Activated CD8-positive, alpha-beta memory T cell treated with anti-CD3 and anti-CD28 coated beads, Interleukin-2, amount 10 ng/mL, durations not matched to agents 7 days and 5 days (primary cell): Measurements from ENCODE around the gene BSND. TPM values are rescaled to one million over a fixed set of nuclear protein-coding genes. Genes with fewer than 3 reads are reported as not detected.

Source experiments
- ATAC-seq: fragments of 150-1000 bp; cut with Tn5 transposase; one replicate; pipeline ENCODE4 v1.10.0; 2021; ENCODE audit warnings: moderate library complexity
- CTCF ChIA-PET: fragments of 350-600 bp; sonication (Branson Sonifier 250); formaldehyde crosslinking; loops from one replicate; lab custom pipeline; 2021; ENCODE audit warnings: antibody characterized with exemption; lab: Charles Lee
- DNase-seq: peaks from one replicate; pipeline ENCODE4 v3.0.0-alpha.2; 2020
- H3K27ac Mint-ChIP-seq: one replicate; pipeline ENCODE4 v1.8.0; 2021; ENCODE audit warnings: mild to moderate bottlenecking, mixed read lengths
- H3K27me3 Mint-ChIP-seq: one replicate; pipeline ENCODE4 v1.8.0; 2021; ENCODE audit warnings: mixed read lengths
- H3K36me3 Mint-ChIP-seq: one replicate; pipeline ENCODE4 v1.8.0; 2021; ENCODE audit warnings: mild to moderate bottlenecking, mixed read lengths
- H3K4me1 Mint-ChIP-seq: one replicate; pipeline ENCODE4 v1.8.0; 2021; ENCODE audit warnings: mixed read lengths
- H3K4me3 Mint-ChIP-seq: one replicate; pipeline ENCODE4 v1.8.0; 2021; ENCODE audit warnings: mild to moderate bottlenecking, moderate library complexity, mixed read lengths
- H3K9me3 Mint-ChIP-seq: one replicate; pipeline ENCODE4 v1.8.0; 2022; ENCODE audit warnings: low read depth, mixed read lengths
- total RNA-seq, 2 experiments: library from RNA; stranded (reverse); gene quantifications; one replicate each; pipeline ENCODE4 v1.2.3, GENCODE V29; 2021

The BSND gene
- total RNA-seq, 2 experiments from 2014 or later, result 0.07 to 0.12 TPM

DNA sequence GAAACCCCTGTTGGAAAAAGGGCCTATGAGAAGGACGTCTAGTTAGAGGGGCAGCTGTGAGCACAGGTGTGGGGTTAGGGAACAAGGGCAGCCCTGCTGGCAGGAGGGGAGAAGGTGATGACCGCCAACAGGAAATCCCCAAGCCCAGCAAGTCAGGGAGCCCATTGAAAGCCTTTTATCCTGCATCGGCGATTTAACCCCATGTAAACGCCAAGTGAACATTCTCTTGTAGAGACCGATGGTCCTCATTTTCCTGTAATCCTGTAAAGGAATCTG is 1.1 kb upstream of the BSND start:
- CTCF ChIA-PET, result interaction anchor here (1.4 to 10.5 kb wide), 4 partner anchors 22 to 196 kb away, joined by 5 to 341 read pairs (median 14); partner anchors contain the start of gene TTC22
- H3K27me3 Mint-ChIP-seq, result peaks cover 38% of the 10 kb centered on the region
- no peaks in the 10 kb centered on the region for H3K36me3 Mint-ChIP-seq
- no peak for ATAC-seq
- no peaks in the 10 kb centered on the region for H3K9me3 Mint-ChIP-seq
- no peak overlapping the region for H3K27ac Mint-ChIP-seq
- DNase-seq, result no peak
- H3K4me1 Mint-ChIP-seq, result peaks cover 38% of the 10 kb centered on the region
- no peak overlapping the region for H3K4me3 Mint-ChIP-seq

- DNase-seq (no peak), ATAC-seq (no peak)
- Mint-ChIP-seq H3K27ac (no peak overlapping the region), H3K9me3 (no peaks in the 10 kb centered on the region), H3K27me3 (peaks cover 38% of the 10 kb centered on the region), H3K4me1 (peaks cover 35% of the 10 kb centered on the region), H3K4me3 (no peak overlapping the region), H3K36me3 (no peaks in the 10 kb centered on the region)
- CTCF ChIA-PET, result interaction anchor here (3.5 to 10.5 kb wide), 2 partner anchors 24 to 50 kb away, joined by 22 to 341 read pairs; no protein-coding TSS in a partner anchor
Measured at GRCh38 chr1:54998100-54998499, 633 bp upstream of the BSND start.

DNA sequence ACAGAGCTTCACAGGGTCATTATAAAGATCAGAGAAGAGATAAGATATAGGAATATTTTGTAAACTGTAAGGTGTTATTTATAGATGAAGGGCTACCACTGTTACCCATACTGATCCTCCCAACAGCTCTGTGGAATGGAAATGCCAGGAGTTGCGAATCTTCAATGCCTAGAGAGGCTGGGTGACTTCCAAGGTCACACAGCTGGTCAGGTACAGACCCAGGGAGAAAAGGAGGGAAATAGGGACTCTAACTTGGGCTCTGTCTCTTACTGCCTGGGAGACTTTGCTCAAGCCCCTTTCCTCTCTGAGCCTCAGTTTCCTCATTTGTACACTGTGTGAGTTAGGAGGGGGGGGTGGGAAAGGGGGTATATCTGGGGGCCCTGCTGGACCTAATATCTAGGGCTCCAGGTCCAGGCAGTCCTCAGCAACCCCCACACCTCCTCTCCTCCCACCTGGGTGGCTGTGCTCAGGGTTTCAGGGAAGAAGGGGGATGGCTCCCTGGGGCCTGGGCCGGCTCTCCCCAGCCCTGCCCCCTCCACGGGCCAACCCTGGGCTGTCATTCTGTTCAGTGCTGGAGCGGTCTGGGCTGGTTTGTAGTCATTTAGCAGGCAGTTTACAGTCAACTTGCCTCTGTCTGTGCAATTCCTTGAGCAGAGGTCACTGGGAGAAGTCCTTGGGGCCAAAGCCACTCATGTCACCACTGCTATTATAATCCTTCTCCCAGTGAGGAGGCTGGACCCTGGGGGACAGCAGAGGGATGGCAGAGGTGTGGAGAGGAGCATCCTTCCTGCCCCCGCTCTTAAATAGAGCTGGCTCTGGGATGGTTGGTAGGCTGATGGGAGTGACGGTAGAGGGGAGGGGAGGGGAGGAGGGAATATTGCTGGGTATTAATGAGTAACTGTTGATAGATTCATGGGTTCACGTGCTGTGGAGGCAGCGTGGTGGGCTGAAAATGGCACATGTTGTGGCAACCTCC is 1.7 kb downstream of the BSND start:
- H3K4me3 Mint-ChIP-seq, result no peak overlapping the region
- H3K9me3 Mint-ChIP-seq, result no peaks in the 10 kb centered on the region
- H3K36me3 Mint-ChIP-seq, result no peaks in the 10 kb centered on the region
- peaks cover 20% of the 10 kb centered on the region for H3K4me1 Mint-ChIP-seq
- H3K27ac Mint-ChIP-seq, result no peak overlapping the region
- H3K27me3 Mint-ChIP-seq, result peaks cover 36% of the 10 kb centered on the region
- CTCF ChIA-PET, result interaction anchor here (1.4 to 10.5 kb wide), 3 partner anchors 13 to 52 kb away, joined by 3 to 341 read pairs (median 5); no protein-coding TSS in a partner anchor
- ATAC-seq, result no peak
- no peak for DNase-seq

- Mint-ChIP-seq H3K36me3 (no peaks in the 10 kb centered on the region), H3K27me3 (peaks cover 27% of the 10 kb centered on the region), H3K27ac (no peak overlapping the region), H3K9me3 (no peaks in the 10 kb centered on the region), H3K4me3 (no peak overlapping the region), H3K4me1 (peaks cover 11% of the 10 kb centered on the region)
- CTCF ChIA-PET, result interaction anchor here (1.4 to 10.5 kb wide), 3 partner anchors 12 to 53 kb away, joined by 3 to 341 read pairs (median 5); no protein-coding TSS in a partner anchor
- DNase-seq (no peak), ATAC-seq (no peak)
Measured at GRCh38 chr1:55001311-55001710, 2.6 kb downstream of the BSND start.

GRCh38 chr1:55002686-55003085 is 4.0 kb downstream of the BSND start:
- no peaks in the 10 kb centered on the region for H3K36me3 Mint-ChIP-seq
- DNase-seq, result no peak
- CTCF ChIA-PET, result interaction anchor here (1.1 to 10.5 kb wide), 3 partner anchors 18 to 54 kb away, joined by 3 to 341 read pairs (median 5); no protein-coding TSS in a partner anchor
- peaks cover 15% of the 10 kb centered on the region for H3K27me3 Mint-ChIP-seq
- no peak overlapping the region for H3K4me3 Mint-ChIP-seq
- no peaks in the 10 kb centered on the region for H3K9me3 Mint-ChIP-seq
- H3K27ac Mint-ChIP-seq, result no peak overlapping the region
- no peaks in the 10 kb centered on the region for H3K4me1 Mint-ChIP-seq
- ATAC-seq, result no peak

GRCh38 chr1:55005351-55006140 is 6.8 kb downstream of the BSND start:
- Mint-ChIP-seq H3K4me1 (no peaks in the 10 kb centered on the region), H3K27me3 (no peaks in the 10 kb centered on the region), H3K36me3 (no peaks in the 10 kb centered on the region), H3K27ac (no peak overlapping the region), H3K9me3 (no peaks in the 10 kb centered on the region), H3K4me3 (no peak overlapping the region)
- CTCF ChIA-PET, result interaction anchor here (0.6 to 2.0 kb wide), 2 partner anchors 9 to 60 kb away, joined by 3 to 7 read pairs; no protein-coding TSS in a partner anchor
- peak; percentile 53 for ATAC-seq
- no peak for DNase-seq

- no peaks in the 10 kb centered on the region for H3K27me3 Mint-ChIP-seq
- H3K4me3 Mint-ChIP-seq, result no peak overlapping the region
- no peak for ATAC-seq
- CTCF ChIA-PET, result interaction anchor here (0.9 to 2.0 kb wide), 3 partner anchors 10 to 62 kb away, joined by 3 to 7 read pairs (median 5); no protein-coding TSS in a partner anchor
- H3K4me1 Mint-ChIP-seq, result peaks cover 5% of the 10 kb centered on the region
- H3K27ac Mint-ChIP-seq, result no peak overlapping the region
- H3K9me3 Mint-ChIP-seq, result no peaks in the 10 kb centered on the region
- H3K36me3 Mint-ChIP-seq, result no peaks in the 10 kb centered on the region
- DNase-seq, result no peak
Measured at GRCh38 chr1:55006931-55007330, 8.2 kb downstream of the BSND start.

DNA sequence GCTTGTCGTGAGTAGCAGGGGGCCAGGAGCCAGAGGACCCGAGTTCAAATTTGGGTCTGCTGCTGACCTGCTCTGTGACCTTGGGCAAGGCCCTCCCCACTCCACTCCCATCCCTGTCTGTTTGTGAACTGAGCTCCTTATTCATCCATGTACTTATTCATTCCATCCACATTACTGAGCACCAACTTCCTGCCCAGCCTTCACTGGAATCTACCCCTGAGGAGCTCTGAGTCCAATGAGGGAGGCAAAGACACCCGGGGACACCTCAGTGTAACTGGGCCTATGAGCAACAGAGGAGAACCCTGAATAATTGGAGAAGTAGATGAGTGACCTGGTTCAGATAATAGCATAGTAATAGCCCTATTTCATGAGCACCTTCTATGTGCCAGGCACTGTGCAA is 8.9 kb downstream of the BSND start:
- H3K9me3 Mint-ChIP-seq, result no peaks in the 10 kb centered on the region
- H3K4me1 Mint-ChIP-seq, result peaks cover 5% of the 10 kb centered on the region
- H3K27ac Mint-ChIP-seq, result no peak overlapping the region
- no peak for DNase-seq
- no peaks in the 10 kb centered on the region for H3K36me3 Mint-ChIP-seq
- H3K4me3 Mint-ChIP-seq, result no peak overlapping the region
- no peak for ATAC-seq
- H3K27me3 Mint-ChIP-seq, result peaks cover 3% of the 10 kb centered on the region
- CTCF ChIA-PET, result interaction anchor here (0.9 to 1.9 kb wide), 3 partner anchors 15 to 63 kb away, joined by 3 to 6 read pairs (median 5); no protein-coding TSS in a partner anchor

- CTCF ChIA-PET, result interaction anchor here (0.9 to 1.3 kb wide), 3 partner anchors 14 to 65 kb away, joined by 3 to 4 read pairs (median 3); no protein-coding TSS in a partner anchor
- Mint-ChIP-seq H3K27me3 (peaks cover 16% of the 10 kb centered on the region), H3K27ac (no peak overlapping the region), H3K36me3 (no peaks in the 10 kb centered on the region), H3K4me1 (peaks cover 5% of the 10 kb centered on the region), H3K4me3 (no peak overlapping the region), H3K9me3 (no peaks in the 10 kb centered on the region)
- ATAC-seq, result no peak
- DNase-seq, result no peak
Measured at GRCh38 chr1:55010194-55010886, 11.6 kb downstream of the BSND start.

DNA sequence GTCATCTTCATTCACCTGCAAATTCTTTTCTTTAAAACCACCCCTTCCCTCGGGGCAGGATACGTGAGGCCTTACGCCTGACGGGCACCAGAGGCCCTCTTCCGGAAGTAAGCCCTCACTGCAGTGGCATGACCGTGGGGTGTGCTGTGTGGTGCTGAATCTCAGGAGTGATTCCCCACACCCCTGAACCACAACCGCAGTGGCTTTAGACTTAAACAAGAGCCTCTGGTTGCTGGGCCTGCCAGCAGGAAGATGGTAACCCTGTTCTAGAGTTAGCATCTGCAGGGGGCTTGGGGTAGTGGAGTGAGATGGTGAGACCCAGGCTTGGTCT is 12.1 kb downstream of the BSND start:
- H3K9me3 Mint-ChIP-seq, result no peaks in the 10 kb centered on the region
- H3K36me3 Mint-ChIP-seq, result no peaks in the 10 kb centered on the region
- no peak overlapping the region for H3K4me3 Mint-ChIP-seq
- H3K27me3 Mint-ChIP-seq, result peaks cover 20% of the 10 kb centered on the region
- ATAC-seq, result peak; percentile 39
- CTCF ChIA-PET, result no interaction called here
- H3K27ac Mint-ChIP-seq, result no peak overlapping the region
- peaks cover 5% of the 10 kb centered on the region for H3K4me1 Mint-ChIP-seq
- peak; percentile 59 for DNase-seq

GRCh38 chr1:55012661-55013060 is 13.9 kb downstream of the BSND start:
- no peak for ATAC-seq
- CTCF ChIA-PET, result interaction anchor here (1.0 to 1.8 kb wide), 3 partner anchors 10 to 67 kb away, joined by 3 to 9 read pairs (median 6); no protein-coding TSS in a partner anchor

GRCh38 chr1:55015123-55015522 is 16.4 kb downstream of the BSND start:
- Mint-ChIP-seq H3K4me3 (no peak overlapping the region), H3K4me1 (peaks cover 5% of the 10 kb centered on the region), H3K36me3 (no peaks in the 10 kb centered on the region), H3K27ac (no peak overlapping the region), H3K9me3 (no peaks in the 10 kb centered on the region), H3K27me3 (peaks cover 44% of the 10 kb centered on the region)
- no peak for ATAC-seq
- CTCF ChIA-PET, result interaction anchor here (1.4 to 2.9 kb wide), 2 partner anchors 70 to 343 kb away, joined by 3 to 17 read pairs; no protein-coding TSS in a partner anchor
- no peak for DNase-seq

More at GRCh38 chr1:55012661-55013060, 13.9 kb downstream of the BSND start:
- Mint-ChIP-seq H3K36me3 (no peaks in the 10 kb centered on the region), H3K27ac (no peak overlapping the region), H3K9me3 (no peaks in the 10 kb centered on the region), H3K4me3 (no peak overlapping the region), H3K27me3 (peaks cover 36% of the 10 kb centered on the region), H3K4me1 (peaks cover 5% of the 10 kb centered on the region)
- no peak for DNase-seq
